Activated CD8-positive, alpha-beta memory T cell treated with anti-CD3 and anti-CD28 coated beads, Interleukin-2, amount 50 U/mL, for 4 hours (primary cell): Measurements from ENCODE around the gene PODN.

ENCODE experiments used
- DNase-seq: peaks from one replicate; pipeline ENCODE4 v3.0.0-alpha.2; 2020

The PODN gene

DNA sequence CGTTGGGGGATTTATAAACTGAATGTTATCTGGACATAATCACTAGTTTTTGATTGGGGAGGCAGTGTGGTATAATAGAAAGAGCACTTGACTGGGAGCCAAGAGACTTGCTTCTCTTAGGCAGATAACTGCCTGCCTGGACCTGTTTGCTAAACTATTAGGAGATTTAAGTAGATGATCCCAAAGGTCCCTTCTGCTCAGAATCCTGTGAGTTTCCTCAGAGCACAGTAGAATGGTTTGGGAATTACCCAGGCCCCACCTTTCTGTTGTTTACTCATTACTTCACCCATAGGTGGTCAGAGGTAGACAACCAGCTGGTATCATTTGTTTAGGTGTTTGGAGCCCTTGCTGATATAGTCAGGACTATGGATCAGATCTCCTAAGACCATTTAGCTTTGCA lies 10.3 kb upstream of the PODN start:
- DNase-seq = no peak

DNA sequence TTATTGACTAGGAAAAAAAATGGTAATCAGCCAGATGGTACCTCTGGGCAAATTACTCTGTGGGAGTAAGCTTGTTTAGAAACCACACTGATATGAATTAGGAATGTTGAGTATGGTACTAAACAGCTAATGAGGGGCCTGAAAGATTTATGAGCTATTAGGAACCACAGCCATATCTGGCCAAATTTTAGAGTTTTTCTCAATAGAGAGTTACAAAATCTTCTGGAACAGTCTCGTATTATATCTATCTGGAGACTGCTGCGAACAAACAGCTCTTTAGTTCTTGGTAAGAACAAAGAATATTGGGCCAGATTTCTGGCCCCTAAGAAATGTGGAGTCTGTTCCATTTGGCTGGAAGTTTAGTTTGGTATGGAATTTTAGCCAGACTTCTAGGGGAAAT lies 4.9 kb upstream of the PODN start:
- DNase-seq = no peak

DNA sequence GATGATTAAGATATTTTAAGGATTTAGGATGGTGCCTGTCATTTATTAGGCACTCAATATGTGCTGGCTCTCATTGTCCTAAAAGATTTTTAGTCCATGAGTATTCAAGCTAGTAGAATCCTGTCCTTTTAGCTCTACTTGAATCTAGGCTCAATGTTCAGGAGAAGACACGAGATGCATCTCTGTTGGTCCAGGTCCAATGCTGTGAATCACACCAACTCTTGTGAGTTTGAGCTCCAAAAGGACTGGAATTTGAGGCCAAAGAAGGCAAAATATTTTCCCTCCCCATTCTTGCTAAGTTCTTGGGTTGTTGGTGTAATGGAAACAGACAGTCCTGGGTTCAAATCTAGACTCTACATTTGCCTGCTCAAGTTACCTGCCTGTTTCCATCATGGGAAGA lies 1.4 kb upstream of the PODN start:
- DNase-seq = no peak

DNA sequence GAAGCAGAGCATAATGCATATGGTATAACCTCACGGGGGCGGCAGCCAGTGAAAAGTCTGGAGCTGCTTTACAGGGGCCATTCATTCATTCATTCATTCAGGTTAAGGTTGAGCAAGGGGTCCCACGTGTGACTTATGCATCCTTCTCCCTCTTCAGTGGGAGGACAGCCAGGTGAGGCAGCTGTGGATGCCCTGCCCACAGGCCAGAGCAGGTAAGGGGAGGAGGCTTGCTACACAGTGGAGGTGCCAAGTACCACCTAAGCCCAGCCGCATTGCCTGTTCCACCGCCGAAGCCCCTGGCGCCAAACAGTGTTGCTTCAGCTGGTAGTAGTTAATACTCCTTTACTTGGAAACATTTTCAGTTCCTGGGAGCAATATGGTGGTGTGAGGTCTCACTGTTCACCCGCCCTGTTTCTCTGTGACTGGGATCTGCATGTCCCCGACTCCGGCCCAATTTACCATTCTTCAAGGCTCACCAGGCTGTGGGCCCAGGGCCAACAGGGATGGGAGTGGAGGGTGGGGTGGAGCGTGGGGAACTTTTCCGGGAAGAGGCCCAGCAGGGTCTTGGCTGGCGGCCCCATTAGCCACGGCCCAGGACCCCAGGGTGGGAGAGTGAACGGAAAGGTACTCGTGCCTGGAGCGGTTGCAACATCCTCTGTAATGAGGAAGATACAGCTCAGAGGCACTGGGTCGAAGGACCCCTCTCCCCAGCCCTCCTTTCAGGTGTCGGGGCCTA lies 722 bp upstream of the PODN start:
- no peak for DNase-seq

DNA sequence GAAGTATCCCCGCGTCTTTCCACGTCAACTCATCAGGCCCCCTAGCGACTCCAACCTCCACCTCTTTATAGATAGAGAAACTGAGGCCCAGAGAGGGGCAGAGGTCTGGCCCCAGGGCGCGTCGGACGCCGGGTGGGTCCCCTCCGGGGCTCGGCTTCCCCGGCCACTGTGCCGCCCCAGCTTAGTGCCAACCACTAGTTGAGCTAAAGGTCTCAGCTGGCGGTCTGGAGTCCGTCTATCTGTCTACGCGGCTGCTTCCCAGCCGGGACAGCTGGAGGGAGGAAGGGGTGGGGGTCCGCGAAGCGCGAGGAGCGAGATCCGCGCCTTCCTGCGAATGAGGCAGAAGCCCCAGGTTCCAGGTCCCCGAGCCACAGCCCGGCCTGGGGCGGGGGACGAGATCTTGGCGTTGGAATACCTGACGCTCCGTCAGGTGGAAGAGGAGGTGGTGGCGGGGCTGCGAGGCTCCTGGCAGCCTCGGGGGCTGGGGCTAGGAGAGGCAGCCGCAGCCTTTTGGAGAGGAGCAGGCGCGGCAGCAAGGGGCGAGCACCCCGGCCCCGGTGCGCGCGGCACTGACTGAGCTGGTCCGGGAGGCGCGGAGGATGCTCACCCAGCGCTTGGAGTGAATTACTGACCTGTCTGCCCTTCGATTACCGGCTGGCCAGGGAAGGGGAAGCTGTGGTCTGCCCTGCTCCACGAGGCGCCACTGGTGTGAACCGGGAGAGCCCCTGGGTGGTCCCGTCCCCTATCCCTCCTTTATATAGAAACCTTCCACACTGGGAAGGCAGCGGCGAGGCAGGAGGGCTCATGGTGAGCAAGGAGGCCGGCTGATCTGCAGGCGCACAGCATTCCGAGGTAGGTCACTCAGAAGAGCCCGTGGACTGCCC lies 937 bp downstream of the PODN start:
- no peak for DNase-seq

DNA sequence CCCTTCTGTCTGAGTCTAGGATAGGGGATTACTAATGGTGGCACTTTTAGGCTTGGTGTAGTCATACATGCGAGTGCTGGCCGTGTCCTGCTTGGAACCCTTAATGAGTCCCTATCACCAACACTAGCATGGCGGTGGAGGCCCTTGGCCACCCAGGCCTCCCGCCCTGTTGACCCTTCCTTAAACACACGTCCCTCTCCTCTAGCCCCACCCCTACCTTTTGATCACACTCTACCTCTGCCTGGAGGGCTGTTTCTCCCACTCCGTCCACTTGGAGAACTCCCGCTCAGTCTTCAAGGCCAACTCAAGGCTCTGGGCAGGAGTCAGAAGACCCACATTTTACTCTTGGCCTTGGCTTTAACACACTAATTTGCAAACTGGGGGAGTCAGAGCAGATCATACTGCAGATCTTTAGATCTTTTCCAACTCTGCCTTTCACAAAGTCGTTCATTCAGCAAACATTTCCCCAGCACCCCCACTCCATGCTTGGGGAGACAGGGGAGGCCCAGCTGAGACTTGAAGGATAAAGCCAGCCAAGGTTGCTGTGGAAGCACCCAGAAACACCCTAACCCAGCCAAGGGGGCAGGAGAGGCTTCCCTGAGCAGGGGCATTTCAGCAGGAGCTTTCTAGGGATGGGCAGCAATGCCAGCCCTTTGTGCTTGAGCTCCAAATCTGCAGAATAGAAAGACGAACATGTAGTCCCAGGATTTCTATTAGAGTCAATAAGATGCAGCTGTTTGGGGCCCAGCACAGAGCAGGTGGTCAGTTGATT lies 1.9 kb downstream of the PODN start:
- no peak for DNase-seq

DNA sequence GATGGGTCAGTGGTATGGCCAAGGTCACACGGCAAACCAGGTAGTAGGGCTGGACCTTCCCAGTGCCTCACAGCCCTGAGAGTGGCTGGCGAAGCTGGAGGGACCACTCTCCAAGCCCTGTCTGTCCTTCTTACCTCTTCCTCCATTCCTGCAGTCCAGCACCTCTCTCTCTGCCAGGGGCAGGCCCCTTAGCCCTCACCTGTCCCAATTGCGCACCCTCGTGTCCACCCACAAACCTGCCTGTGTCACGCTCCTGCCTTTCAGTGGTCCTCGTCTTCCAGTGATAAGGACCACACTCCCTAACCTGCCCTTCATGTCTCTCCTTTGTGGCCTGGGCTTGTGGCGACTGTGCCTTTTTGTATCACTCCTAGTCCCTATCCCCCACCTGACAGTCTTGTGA lies 3.4 kb downstream of the PODN start:
- DNase-seq = no peak

DNA sequence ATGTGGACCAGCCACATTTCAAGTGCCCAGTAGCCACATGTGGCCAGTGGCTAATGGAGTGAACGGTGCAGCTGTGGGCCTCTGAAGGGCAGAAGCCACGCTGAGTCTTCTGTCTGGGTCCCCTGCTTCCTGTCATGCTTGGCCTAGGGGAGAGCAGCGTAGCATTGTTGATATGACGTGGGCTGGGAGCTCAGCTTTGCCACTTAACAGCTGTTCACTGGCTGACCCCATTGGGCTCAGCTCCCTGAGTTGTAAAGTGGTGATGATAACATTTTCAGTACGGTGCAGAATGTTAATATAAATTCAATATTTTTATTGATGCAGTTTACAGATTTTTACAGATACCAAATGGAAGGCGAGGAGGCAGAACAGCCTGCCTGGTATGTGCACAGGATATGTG lies 4.5 kb downstream of the PODN start:
- no peak for DNase-seq

DNA sequence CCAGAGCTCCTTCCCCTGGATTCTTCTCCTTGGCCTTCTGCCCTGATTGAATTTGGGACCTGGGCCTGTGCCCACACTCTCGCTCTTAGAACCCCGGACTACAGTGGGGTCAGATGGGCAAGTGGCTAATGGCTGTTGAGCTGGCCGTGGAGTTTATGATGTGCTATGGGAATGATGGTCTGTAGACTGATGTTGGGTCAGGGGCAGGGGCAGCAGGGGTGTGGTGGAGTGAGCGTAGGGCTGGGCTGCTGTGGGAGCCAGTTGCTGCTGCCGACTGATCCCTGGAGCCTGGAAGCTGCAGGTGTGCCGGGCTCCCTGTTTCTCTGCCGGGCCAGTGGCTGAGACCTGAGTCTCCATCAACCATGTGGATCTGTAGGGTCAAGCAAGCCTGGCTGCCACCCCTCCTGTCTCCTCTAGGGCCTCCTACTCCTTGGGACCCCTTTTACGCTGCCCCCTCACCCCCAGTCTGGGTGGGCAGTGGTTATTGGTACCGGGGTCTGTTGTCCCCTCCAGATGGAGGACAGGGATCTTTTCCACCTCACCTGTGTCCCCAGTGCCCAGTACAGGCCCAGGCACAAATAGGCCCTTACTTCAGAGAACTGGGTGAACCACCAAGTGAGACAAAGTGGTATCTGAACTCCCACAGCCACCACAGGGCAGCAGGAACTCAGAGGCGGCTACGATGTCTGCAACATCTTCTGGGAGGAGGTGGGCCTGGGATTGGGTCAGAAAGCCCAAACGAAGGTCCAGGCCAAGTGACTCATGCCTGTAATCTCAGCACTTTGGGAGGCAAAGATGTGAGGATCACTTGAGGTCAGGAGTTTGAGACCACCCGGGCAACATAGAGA lies 5.1 kb downstream of the PODN start:
- DNase-seq = peak; percentile 2

DNA sequence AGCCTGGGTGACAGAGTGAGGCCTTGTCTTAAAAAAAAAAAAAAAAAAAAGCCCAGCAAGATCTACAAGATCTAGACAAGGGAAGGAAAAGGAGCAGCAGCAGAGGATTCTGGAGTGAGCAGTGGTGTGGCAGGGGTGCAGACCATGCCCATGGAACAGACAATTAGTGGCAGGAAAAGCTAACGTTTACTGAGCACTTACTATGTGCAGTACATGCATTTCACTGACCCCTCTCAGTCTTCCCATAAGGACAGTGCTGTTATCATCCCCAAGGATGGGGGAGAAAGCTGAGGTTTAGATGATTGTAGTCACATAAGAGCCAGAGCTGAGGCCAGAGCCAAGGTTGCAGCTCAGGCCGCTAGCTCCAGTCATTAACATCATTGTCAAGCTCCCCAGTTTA lies 5.9 kb downstream of the PODN start:
- no peak for DNase-seq

DNA sequence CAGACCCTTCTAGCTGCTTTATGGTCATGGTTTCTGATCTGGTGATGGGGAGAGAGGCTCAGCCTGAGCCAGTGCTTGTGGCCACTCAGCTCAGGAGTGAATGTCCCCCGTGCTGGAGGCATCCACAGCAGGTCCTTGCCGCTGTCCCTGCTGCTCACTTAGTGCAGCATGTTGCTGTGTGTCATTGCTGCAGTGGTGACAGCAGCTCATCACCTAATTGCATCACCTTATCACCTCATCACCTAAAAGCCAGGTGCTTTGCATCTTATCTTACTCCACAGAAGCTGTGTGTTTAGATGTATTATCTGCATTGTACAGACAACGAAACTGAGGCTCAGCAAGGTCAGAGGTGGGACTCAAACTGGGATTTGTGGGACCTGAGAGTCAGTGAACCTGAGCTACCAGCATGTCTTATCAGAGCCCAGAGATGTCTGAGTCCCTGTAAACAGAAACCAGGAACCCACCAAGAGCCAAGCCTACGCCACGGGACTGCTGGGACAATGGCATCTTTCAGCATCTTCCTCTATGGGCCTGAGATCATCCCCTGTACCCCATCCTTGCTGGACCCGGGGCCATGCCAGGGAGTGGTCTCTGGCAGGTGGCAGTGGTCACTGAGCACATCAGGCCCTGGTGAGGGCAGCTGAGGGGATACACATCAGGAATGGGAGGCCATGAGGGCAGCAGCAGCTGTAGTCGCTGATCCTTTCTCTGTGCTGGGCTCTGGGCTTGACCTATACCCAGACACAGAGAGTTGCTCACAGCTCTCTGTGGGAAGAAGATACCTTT lies 6.5 kb downstream of the PODN start:
- peak; percentile 5 for DNase-seq

DNA sequence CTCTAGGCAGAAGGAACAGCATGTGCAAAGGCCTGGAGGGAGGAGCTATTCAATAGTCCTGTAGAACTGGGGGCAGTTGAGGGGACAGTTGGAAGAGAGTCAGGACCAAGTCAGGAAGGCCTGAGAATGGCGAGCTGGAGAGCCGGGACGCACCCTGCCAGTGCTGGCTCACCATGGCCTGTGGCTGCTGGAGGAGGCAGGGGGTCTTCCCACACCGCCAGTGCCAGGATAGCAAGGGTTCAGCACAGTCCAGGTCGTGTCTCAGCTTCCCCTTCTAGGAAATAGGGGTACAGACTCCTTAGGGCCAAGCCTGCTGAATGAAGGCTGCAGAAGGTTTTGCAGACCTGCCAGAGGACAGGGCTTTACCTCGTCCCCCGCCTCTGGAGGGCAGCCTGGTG lies 7.3 kb downstream of the PODN start:
- peak; percentile 4 for DNase-seq

DNA sequence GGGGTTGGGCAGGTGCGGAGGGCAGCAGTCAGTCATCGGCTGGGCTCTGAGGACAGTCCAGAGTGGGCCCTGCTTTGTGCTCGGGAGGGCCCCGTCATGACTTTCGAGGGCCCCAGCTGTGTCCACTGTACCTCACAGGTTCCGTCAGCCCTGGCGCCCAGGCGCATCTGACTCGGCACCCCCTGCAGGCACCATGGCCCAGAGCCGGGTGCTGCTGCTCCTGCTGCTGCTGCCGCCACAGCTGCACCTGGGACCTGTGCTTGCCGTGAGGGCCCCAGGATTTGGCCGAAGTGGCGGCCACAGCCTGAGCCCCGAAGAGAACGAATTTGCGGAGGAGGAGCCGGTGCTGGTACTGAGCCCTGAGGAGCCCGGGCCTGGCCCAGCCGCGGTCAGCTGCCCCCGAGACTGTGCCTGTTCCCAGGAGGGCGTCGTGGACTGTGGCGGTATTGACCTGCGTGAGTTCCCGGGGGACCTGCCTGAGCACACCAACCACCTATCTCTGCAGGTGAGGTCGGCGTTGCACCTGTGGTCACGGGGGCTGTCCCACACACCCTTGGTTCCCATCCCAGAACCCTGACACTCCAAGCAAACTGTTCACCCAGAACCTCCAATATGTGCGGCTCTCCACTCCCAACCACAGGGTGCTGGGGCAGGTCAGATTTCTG lies 7.8 kb downstream of the PODN start:
- peak; percentile 6 for DNase-seq

DNA sequence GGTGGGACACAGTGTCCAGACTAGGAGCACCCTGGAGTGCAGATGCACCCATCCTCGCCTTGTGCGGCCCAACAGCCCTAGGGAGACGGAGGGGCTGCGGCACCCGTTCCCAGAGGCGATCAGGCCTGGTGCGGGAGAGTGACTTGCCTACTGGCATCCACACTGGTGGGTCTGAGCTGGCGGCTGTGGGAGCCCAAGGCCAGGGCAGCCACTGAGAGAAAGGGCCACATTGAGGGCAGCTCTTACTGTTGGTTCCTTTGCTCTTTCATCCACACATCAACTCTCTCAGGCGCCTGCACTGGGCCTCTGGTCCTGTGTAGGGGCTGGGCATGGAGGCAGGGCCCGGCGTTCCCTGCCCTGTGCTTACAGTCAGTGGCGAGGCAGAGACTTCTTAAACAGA lies 8.6 kb downstream of the PODN start:
- peak; percentile 11 for DNase-seq

DNA sequence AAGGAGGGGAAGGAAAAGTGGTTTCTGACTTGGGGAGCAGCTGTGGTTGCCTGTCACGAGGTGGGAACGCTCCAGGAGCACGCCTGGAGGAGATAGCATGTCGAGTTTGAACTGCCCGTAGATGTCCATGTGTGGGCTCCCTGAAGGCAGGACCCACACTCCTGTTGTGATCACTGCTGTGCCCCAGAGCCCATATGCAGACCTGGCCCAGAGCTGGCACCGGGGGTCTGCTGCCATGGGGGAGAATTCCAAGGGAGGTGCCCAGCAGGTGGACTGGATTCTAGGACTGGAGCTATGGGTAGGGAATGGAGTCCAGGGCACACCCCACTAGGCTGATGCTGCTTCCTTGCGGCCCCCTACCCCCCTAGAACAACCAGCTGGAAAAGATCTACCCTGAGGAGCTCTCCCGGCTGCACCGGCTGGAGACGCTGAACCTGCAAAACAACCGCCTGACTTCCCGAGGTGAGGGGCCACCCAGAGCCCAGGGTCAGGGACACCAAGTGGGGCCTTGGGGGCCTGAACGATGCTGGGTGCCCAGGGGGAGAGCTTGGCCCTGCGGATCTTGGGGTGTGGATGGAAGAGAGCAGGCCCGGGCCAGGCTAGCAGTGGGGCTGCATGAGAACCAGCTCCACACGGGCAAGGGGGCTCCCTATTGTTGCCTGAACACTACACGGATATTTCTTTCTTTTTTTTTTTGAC lies 9.3 kb downstream of the PODN start:
- peak; percentile 9 for DNase-seq

DNA sequence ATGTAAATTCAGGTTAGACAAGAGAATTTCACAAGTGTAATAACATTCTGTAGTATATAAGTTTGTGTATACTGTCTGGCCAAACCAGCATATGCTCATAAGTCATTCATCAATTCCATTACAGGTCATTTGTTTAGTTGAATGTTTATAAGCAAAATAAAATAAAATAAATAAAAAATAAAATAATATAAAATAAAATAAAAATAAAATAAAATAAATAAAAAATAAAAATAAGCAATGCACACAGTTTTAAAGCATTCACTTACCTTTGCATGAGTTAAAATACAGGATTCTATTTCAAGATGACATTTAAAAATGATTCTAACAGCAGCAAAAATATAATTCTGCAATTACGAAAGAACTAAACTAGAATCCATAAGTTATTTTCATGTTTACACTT lies 9.9 kb downstream of the PODN start:
- no peak for DNase-seq

DNA sequence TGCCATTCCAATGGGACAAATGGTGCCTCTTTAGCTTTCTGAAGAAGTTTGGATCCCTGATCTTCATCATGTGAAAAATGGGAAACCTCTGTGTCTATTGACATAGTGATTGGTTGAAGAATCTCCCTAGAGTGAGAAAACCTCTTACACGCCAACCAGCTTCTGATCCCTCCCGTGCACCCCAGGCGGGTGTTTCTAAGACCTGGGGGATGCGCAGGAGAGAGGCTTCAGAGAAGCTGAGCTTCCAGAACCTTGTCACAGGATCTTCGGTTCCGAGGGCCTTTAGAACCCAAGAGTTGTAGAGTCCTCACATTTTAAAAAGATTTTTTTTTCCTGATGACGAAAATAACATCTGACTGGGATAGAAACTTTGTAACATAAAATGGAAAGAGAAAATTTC lies 11.3 kb downstream of the PODN start:
- no peak for DNase-seq

DNA sequence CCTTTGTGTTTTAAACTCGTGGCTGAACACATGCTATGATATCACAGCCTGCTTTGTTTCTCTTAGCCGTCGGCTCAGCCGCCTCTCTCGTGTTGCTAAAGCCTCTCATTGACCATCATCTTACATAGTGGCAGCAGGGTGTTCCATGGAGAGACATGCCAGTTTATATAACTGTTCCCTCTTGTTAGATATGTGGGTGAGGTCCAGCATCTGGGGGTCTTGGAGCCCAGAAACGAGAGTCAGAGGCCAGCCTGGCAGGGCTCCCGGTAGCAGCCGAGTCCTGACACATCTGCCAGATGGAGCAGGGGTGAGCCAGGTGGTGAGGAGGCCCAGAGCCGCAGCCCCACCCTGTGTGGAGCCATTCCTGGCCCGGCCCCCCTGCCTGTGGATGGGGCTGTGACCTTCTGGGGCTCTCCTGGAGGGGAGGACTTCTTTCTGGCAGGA lies 11.9 kb downstream of the PODN start:
- DNase-seq = no peak

DNA sequence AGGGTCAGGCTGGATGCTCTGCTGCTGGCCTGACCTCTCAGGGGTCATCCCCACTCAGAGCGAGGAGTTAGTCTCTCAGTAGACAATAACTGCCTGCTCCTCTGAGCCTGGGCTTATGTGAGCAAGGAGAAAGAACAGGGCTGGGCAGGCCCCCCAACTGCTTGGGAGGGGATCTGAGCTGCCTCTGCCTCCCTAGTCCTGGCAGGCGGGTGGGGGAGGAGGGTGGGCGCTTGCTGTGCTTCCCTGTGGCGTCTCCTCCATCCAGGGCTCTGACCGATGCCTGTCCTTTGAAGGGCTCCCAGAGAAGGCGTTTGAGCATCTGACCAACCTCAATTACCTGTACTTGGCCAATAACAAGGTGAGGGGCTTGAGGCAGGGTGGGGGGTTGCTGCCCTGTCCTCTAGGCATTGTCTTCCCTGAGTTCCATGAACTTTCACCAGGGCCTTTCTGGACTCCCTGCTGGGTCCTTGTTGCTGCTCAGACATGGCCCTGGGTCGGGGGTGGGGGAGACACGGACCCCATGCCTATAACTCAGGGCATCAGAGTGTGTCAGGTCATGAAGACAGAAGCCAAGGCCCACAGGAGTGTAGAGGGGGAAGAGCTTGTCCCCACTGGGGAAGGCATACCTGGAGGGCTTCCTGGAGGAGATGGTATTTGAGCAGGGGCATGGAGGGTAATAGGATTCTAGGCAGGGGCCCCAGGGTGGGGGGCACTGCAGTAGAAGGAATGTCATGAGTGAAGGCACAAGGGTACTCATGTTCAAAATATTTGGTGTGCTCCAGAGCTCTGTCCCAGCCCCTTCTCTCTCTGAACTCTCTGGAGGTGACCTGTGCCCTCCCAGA lies 12.5 kb downstream of the PODN start:
- DNase-seq = no peak

DNA sequence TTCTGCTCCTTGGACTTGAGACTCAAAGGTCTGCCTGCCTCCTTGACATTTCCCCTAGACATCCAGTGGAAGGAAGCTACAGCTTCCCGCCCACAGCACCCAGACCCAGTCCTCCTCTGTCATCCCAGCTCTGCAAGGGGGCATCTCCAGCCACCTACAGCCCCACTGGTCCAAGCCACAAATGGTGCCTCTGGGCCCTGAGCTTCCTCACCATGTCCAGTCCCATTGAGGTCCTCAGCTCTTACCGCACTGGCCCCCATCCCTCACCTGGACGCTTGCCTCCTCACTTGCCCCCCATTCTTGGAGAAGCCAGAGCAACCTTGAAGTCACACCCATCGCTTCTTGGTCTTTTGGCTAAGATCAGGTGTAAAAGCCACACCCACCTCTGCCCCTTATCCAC lies 13.2 kb downstream of the PODN start:
- peak; percentile 4 for DNase-seq
